Non-pigmented ciliary epithelial cell (primary cell): Measurements from ENCODE around the gene L3MBTL4.
"Not testable (repeated sequence)": the region's sequence is repeated elsewhere in the genome, so short reads cannot be mapped to it uniquely, and the experiment has no call there.

Experiments used
- DNase-seq: peaks from one replicate; pipeline ENCODE4 v3.0.0-alpha.2; 2010; ENCODE audit warnings: low read depth

The L3MBTL4 gene

DNA sequence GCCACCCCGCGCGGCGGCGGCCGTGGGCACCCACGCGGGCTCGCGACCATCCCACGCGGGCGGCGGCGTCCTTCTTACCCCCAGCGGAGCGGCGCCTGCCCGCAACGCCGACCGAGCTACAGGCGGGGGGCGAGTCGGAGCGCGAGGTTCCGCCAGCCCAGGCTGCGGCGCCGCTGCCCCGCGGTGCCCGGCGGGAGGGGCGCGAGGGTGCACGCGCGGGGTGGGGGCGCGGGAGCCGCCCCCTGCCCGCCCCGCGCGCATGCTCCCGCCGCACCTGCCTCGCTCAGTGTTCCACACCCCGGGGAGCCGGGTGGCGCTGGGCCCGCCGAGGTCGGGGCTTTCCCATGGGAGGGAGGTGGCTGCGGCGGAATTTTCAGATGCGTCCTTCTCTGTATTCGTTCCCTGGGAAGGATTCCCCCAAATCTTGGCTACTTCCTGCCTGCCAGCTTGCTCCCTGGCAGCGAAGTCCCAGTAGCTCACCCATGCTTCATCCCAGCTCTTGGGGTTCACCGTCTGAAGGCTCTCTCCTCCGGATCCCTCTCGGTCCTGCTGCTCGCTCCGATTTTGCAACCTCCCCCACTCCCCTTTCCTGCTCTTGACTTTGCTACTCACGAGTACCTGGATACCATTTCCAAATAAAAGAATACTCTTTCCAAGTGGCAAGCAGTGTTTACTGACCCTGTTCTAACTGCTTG is at the start of gene L3MBTL4:
L3MBTL4 (minus strand) TSS at position 189 of the 695 bp plus-strand sequence. CDS start 103,286 bp downstream, outside the sequence.
- DNase-seq = no peak

DNA sequence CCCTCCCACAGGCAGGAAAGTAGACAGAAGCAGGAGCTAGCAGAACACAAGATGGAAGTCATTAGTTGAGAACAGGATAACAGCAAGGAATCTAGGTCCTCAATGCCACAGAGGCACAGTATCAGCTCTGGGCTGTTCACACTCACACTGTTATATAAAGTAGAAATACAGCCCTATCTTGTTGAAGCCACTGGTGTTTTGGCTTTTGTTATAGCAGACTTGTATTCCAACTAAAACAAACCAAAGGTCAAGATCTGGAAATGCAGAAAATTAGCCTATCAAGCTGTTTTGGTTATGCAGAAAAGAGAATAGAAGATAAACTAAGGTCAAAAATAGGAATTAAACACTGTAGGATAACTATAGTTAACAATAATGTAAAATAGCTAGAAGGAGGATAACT is 37.5 kb upstream of the L3MBTL4 start:
- DNase-seq = no peak

- no peak for DNase-seq
These were observed 34.5 kb upstream of the L3MBTL4 start for GRCh38 chr18:6449213-6449612.

- DNase-seq = no peak
These were observed 29.9 kb upstream of the L3MBTL4 start for GRCh38 chr18:6444466-6445228.

DNA sequence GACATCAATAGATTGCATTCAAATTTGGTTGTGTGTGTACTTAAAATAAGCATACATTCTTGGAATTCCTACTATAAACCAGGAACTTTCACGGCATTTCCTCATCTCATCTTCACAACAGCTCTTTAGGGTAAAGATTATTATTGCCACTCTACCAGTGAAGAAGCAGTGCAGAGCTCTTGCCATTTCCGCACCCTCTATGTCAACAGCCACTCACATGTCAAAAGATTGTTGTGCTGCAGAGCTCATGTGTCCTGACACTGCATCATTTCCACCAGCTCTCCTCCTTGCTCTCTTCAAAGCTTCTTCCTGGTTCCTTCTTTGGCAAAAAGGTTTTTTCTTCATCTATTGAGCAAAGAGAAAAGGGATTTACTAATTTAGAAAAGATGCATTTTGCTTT is 26.5 kb upstream of the L3MBTL4 start:
- DNase-seq = no peak

DNA sequence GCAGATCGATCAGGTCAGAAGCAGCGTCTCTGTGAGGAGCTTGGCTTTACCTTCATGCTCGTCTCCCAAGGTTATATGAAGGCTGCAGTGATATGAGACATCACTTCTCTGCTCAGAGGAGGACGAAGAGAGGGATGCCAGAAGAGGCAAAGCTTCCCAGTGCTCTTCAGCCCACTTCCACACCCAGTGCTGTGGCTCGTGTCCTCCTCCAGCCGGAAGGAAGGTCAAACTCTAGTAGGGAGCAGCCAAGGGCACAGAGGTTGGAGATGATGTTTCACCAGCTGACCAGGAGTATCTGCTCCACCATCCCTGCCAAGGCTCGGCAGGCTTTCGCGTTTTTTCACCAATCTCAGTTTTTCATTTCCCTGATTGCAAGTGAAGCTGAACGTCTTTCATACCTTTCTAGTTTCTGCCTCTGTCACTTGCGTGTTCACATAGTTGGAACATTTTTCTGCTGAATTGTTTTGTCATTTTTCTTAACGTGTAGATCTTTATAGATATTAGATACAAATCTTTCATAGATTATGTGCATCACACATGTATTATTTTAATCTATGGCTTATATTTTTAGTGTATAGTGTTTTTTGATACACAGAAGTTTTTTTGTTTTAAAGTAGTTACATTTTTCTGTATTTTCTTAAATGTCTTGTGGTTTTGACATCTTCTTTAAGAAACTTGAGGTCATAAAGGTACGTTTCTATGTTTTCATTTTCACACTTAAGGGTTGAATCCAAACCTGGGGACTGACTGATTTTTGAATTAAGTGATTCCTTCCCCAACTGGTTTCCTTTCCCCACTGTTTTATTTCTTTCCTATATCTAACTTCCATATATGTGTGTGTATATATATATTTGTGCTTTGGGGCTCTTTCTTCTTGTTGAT is 23.5 kb upstream of the L3MBTL4 start:
- no peak for DNase-seq

DNA sequence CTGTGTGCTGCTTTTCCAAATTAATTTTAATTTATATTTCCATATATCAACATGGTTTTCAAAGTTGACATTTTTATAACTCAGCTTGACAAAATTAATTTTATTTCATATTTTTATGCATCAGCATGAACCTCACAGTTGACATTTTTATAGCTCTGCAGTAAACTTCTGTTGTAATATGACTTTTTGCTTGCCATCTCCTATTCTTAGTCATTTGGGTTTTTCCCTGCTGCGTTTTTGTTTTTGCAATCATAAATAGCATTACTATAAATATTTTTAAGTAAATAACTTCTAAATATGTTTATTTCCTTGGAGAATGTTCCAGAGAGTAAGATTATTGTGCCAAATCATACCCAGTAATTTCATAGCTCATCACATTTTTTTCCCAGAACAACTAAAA is 21.0 kb upstream of the L3MBTL4 start:
- no peak for DNase-seq

- DNase-seq = no peak
These were observed 20.4 kb upstream of the L3MBTL4 start for GRCh38 chr18:6434987-6435709.

DNA sequence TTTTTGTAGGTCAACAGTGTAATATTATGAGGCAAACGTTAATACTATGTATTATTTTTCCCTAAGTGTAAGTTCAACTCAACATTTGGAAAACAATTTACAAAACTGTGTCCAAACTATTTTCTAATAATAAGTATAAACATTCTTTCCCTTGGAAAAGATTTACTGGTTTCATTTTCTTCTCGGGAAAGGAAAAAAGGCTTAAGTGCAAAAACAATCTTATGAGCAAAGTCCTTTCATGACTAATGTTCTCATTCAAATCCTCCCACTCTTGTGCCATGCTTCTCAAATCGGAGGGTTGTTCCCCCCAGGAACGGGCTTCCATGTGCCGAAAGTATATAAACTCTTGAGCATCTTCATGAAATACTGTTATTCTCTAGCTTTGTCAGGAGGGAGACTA is 19.8 kb upstream of the L3MBTL4 start:
- DNase-seq = no peak

GRCh38 chr18:6431659-6432318 is 17.1 kb upstream of the L3MBTL4 start:
- DNase-seq = no peak

GRCh38 chr18:6428851-6429395 is 14.2 kb upstream of the L3MBTL4 start:
- no peak for DNase-seq

DNA sequence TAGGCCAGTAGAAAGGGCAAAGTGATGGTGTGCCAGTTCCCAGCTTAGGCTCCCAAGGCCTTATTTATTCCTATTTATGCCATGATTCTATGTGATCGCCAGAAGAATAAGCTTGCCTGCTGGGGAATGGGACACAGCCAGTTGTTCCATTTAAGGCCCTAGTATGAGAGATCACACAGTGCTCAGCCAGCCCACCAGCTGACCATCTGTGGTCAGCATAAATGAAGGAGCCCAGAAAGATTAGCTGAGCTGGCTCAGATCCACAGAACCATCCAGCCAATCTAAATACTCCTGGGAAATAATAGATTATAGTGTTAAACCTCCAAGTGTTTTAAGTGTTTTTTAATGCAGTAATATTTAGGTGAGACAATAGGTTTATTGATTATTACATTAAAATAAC is 12.6 kb upstream of the L3MBTL4 start:
- no peak for DNase-seq

GRCh38 chr18:6423289-6423688 is 8.6 kb upstream of the L3MBTL4 start:
- no peak for DNase-seq

- DNase-seq = no peak
These were observed 491 bp downstream of the L3MBTL4 start for GRCh38 chr18:6414118-6414722.

GRCh38 chr18:6413579-6414117 is 1.1 kb downstream of the L3MBTL4 start:
- no peak for DNase-seq

DNA sequence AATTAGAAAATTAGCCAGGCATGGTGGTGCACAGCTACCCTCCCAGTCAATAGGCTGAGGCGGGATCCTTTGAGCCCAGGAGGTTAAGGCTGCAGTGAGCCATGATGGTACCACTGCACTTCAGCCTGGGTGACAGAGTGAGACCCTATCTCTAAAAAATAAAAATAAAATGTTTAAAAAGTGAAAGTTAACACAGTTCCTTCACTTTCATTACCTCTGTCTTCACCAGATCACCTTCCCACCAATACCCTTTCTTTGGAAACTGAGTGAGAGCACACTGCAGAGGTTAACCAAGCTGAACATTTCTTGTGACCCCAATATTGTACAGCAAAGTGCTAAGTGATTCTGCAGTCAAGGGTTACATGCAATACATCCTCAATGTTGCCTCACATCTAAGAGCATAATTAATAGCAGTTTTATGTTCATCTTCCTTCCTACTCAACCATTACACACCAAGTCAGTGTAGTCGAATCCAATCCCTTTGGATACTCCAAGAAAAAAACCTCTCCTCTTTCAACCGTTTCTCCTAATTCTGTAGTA is 1.7 kb downstream of the L3MBTL4 start:
- no peak for DNase-seq

DNA sequence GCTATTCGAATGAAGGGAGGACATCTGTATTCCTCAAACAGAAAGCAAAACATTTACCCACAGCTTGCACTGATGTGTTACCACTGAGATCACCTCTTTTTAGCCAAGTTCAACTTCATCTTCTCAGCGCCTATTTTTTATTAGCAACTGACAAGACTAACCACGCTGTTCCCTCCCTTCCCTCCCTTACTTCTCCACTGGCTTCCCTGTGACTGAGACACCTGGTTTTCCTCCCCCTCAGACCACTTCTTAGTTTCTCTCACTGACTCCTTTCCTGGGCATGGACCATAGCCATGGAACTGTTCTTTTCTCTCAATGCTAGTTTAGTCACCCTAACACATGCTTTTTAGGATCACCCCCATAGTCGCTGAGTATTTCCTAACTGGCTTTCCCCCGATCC is 3.3 kb downstream of the L3MBTL4 start:
- DNase-seq = no peak

GRCh38 chr18:6409933-6410332 is 4.8 kb downstream of the L3MBTL4 start:
- no peak for DNase-seq

DNA sequence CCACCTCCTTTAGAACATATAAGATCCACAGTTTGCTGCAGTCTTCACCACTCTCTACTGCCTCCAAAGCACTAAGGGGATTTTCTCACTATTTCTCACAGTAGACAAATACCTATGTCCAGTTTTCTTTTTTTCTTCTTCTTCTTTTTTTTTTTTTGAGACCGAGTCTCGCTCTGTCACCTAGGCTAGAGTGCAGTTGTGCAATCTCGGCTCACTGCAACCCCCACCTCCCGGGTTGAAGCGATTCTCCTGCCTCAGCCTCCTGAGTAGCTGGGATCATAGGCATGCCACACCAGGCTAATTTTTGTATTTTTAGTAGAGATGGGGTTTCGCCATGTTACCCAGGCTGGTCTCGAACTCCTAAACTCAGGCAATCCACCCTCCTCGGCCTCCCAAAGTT is 6.2 kb downstream of the L3MBTL4 start:
- DNase-seq = not testable (repeated sequence)

DNA sequence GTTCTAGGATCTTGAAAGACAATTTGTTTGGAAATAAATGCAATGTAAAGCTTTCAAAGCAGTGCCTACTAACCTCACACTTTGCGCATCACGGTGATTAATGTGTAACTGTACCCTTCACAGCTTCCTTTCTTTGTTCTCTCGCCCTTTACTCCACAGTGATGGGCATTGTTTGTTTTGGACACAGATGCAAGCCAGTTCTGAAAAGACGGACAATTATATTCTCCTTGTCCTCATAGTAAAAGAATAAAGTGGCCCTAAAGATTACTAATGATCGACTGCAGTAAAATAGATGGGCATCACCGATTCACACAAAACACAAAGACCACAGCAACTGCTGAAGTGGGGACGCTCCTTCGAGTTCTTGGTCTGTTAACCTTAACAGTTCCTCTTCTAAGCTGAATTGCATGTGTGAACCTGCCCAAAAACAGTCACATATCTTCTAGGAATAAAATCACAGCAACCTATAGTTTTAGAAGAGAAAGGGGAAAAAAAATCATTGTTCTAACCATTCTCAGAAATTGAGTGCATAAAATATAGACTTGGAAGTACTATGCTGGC is 7.7 kb downstream of the L3MBTL4 start:
- DNase-seq = no peak
